HEK293 (cell line): ENCODE results near the gene UBXN6.

ENCODE experiments used
- BCL11B ChIP-seq: fragments of 450-650 bp; formaldehyde crosslinking; IDR thresholded peaks from 2 replicates; pipeline ENCODE4 v1.5.1; 2016; ENCODE audit warnings: low read depth, missing biosample characterization, missing genetic modification characterization
- EGR2 ChIP-seq: fragments of 450-650 bp; formaldehyde crosslinking; IDR thresholded peaks from 2 replicates; pipeline ENCODE4 v1.5.1; 2016; ENCODE audit warnings: low read depth, missing biosample characterization, missing genetic modification characterization
- GLIS2 ChIP-seq: fragments of 450-650 bp; formaldehyde crosslinking; IDR thresholded peaks from 2 replicates; pipeline ENCODE4 v1.5.1; 2016; ENCODE audit warnings: missing biosample characterization, missing genetic modification characterization
- HOXA7 ChIP-seq: sonication (generic); formaldehyde crosslinking; IDR thresholded peaks from 2 replicates; pipeline ENCODE4 v1.8.1; 2022; ENCODE audit warnings: missing genetic modification reagents, borderline replicate concordance
- KLF8 ChIP-seq: fragments of 450-650 bp; formaldehyde crosslinking; IDR thresholded peaks from 2 replicates; pipeline ENCODE4 v1.5.1; 2016; ENCODE audit warnings: missing biosample characterization, missing genetic modification characterization
- REST ChIP-seq: fragments of 450-650 bp; formaldehyde crosslinking; IDR thresholded peaks from 2 replicates; pipeline ENCODE4 v1.5.1; 2016; ENCODE audit warnings: missing biosample characterization, missing genetic modification characterization
- SALL2 ChIP-seq: fragments of 450-650 bp; formaldehyde crosslinking; IDR thresholded peaks from 2 replicates; pipeline ENCODE4 v1.5.0; 2017; ENCODE audit warnings: missing biosample characterization, mild to moderate bottlenecking, missing genetic modification characterization, borderline replicate concordance
- SP2 ChIP-seq: fragments of 450-650 bp; formaldehyde crosslinking; IDR thresholded peaks from 2 replicates; pipeline ENCODE4 v1.5.1; 2016; ENCODE audit warnings: missing biosample characterization, missing genetic modification characterization
- ZBTB1 ChIP-seq: fragments of 450-650 bp; formaldehyde crosslinking; IDR thresholded peaks from 2 replicates; pipeline ENCODE4 v1.5.1; 2016; ENCODE audit warnings: missing biosample characterization, missing genetic modification characterization
- ZBTB11 ChIP-seq: fragments of 450-650 bp; formaldehyde crosslinking; conservative IDR thresholded peaks from 2 replicates; pipeline ENCODE4 v1.5.1; 2016; ENCODE audit warnings: low read depth, missing biosample characterization, missing genetic modification characterization
- ZBTB17 ChIP-seq: fragments of 450-650 bp; formaldehyde crosslinking; IDR thresholded peaks from 2 replicates; pipeline ENCODE4 v1.5.1; 2016; ENCODE audit warnings: missing biosample characterization, missing genetic modification characterization
- ZBTB44 ChIP-seq: fragments of 450-650 bp; IDR thresholded peaks from 2 replicates; pipeline ENCODE4 v1.5.1; 2018; ENCODE audit warnings: missing biosample characterization, mild to moderate bottlenecking, missing genetic modification characterization
- ZFHX2 ChIP-seq: fragments of 450-650 bp; formaldehyde crosslinking; conservative IDR thresholded peaks from 2 replicates; pipeline ENCODE4 v1.5.1; 2016; ENCODE audit warnings: missing biosample characterization, missing genetic modification characterization
- ZIC2 ChIP-seq: fragments of 450-650 bp; formaldehyde crosslinking; IDR thresholded peaks from 2 replicates; pipeline ENCODE4 v1.5.1; 2016; ENCODE audit warnings: missing biosample characterization, missing genetic modification characterization
- ZNF24 ChIP-seq: fragments of 450-650 bp; formaldehyde crosslinking; IDR thresholded peaks from 2 replicates; pipeline ENCODE4 v1.5.1; 2016; ENCODE audit warnings: missing biosample characterization, missing genetic modification characterization
- ZNF274 ChIP-seq, 2 experiments: fragments of 200-500 bp in 1 of 2; fragments of 450-650 bp in 1 of 2; sonication (Bioruptor generic) in 1 of 2; formaldehyde crosslinking in 1 of 2; IDR thresholded peaks; 2 replicates each; pipeline versions ENCODE4 v1.5.1 to v1.6.1; 2014 to 2016; ENCODE audit warnings: borderline replicate concordance in 1 of 2, inconsistent platforms in 1 of 2, low read length in 1 of 2, missing biosample characterization in 1 of 2, missing genetic modification characterization in 1 of 2
- ZNF335 ChIP-seq: fragments of 450-650 bp; formaldehyde crosslinking; conservative IDR thresholded peaks from 2 replicates; pipeline ENCODE4 v1.5.1; 2016; ENCODE audit warnings: missing biosample characterization, missing genetic modification characterization
- ZNF423 ChIP-seq: fragments of 450-650 bp; formaldehyde crosslinking; IDR thresholded peaks from 2 replicates; pipeline ENCODE4 v1.5.1; 2016; ENCODE audit warnings: missing biosample characterization, missing genetic modification characterization
- ZNF580 ChIP-seq: fragments of 450-650 bp; formaldehyde crosslinking; IDR thresholded peaks from 2 replicates; pipeline ENCODE4 v1.5.1; 2016; ENCODE audit warnings: missing biosample characterization, missing genetic modification characterization
- ZNF585B ChIP-seq: fragments of 450-650 bp; formaldehyde crosslinking; IDR thresholded peaks from 2 replicates; pipeline ENCODE4 v1.5.1; 2016; ENCODE audit warnings: missing biosample characterization, missing genetic modification characterization
- ZNF777 ChIP-seq: fragments of 450-650 bp; formaldehyde crosslinking; IDR thresholded peaks from 2 replicates; pipeline ENCODE4 v1.5.1; 2017; ENCODE audit warnings: missing biosample characterization, missing genetic modification characterization, borderline replicate concordance
- TF ChIP-seq, protein P1 (sequence below): fragments of 450-650 bp; formaldehyde crosslinking; IDR thresholded peaks from 2 replicates; pipeline ENCODE4 v1.5.1; 2016; ENCODE audit warnings: missing biosample characterization, missing genetic modification characterization, low read depth
- TF ChIP-seq, protein P2 (sequence below): fragments of 450-650 bp; formaldehyde crosslinking; optimal IDR thresholded peaks from 2 replicates; pipeline ENCODE3; 2016; ENCODE audit warnings: missing biosample characterization, mild to moderate bottlenecking, missing genetic modification characterization
- TF ChIP-seq, protein P3 (sequence below): fragments of 450-650 bp; formaldehyde crosslinking; IDR thresholded peaks from 2 replicates; pipeline ENCODE4 v1.5.1; 2017; ENCODE audit warnings: missing biosample characterization, missing genetic modification characterization

UBXN6 gene

GRCh38 chr19:4400135-4400936 is 57.3 kb downstream of the UBXN6 start, which contains the start of gene SH3GL1 (continued):
- TF ChIP-seq ZNF777 (tag by site-specific recombination): 0 out of 2 replicates have a peak, but pooled peaks have one; percentile 15
- TF ChIP-seq SP2: peak; percentile 40
- 0 out of 2 replicates have a peak, but pooled peaks have one; percentile 14 for TF ChIP-seq ZIC2
- peak; percentile 28 for TF ChIP-seq ZNF335 (tag by site-specific recombination)
- 0 out of 2 replicates have a peak, but pooled peaks have one; percentile 14 for TF ChIP-seq EGR2 (tag by site-specific recombination)
- TF ChIP-seq ZNF580: peak; percentile 53; the same call in 1 of the 2 replicates
- TF ChIP-seq ZBTB11 (tag by site-specific recombination): peak; percentile 41; the same call in 1 of the 2 replicates
- TF ChIP-seq HOXA7 (CRISPR knock-in tag): no peak
- TF ChIP-seq ZBTB1 (tag by site-specific recombination): no peak
- TF ChIP-seq ZNF585B (tag by site-specific recombination): no peak
- no peak for TF ChIP-seq ZNF274 (IDR thresholded peaks at IDR 0.05; ENCODE audit: low read length)
- no peak for TF ChIP-seq ZNF274 (tag by site-specific recombination; IDR thresholded peaks at IDR 0.05; ENCODE audit: borderline replicate concordance)
- TF ChIP-seq ZNF24 (tag by site-specific recombination): peak; percentile 80; the same call in 1 of the 2 replicates
- TF ChIP-seq ZNF423 (tag by site-specific recombination): no peak
- TF ChIP-seq BCL11B (tag by site-specific recombination): 0 out of 2 replicates have a peak, but pooled peaks have one; percentile 51
- peak; percentile 35 for TF ChIP-seq GLIS2 (tag by site-specific recombination)
- 0 out of 2 replicates have a peak, but pooled peaks have one; percentile 10 for TF ChIP-seq REST (tag by site-specific recombination)
- TF ChIP-seq, protein P1, sequence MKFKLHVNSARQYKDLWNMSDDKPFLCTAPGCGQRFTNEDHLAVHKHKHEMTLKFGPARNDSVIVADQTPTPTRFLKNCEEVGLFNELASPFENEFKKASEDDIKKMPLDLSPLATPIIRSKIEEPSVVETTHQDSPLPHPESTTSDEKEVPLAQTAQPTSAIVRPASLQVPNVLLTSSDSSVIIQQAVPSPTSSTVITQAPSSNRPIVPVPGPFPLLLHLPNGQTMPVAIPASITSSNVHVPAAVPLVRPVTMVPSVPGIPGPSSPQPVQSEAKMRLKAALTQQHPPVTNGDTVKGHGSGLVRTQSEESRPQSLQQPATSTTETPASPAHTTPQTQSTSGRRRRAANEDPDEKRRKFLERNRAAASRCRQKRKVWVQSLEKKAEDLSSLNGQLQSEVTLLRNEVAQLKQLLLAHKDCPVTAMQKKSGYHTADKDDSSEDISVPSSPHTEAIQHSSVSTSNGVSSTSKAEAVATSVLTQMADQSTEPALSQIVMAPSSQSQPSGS (tag by site-specific recombination): no peak
- TF ChIP-seq ZBTB44 (tag by site-specific recombination): peak; percentile 78
- TF ChIP-seq, protein P2, sequence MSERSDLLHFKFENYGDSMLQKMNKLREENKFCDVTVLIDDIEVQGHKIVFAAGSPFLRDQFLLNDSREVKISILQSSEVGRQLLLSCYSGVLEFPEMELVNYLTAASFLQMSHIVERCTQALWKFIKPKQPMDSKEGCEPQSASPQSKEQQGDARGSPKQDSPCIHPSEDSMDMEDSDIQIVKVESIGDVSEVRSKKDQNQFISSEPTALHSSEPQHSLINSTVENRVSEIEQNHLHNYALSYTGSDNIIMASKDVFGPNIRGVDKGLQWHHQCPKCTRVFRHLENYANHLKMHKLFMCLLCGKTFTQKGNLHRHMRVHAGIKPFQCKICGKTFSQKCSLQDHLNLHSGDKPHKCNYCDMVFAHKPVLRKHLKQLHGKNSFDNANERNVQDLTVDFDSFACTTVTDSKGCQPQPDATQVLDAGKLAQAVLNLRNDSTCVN (tag by site-specific recombination): peak; percentile 78
- TF ChIP-seq ZFHX2: peak; percentile 30; the same call in 1 of the 2 replicates
- TF ChIP-seq, protein P3, sequence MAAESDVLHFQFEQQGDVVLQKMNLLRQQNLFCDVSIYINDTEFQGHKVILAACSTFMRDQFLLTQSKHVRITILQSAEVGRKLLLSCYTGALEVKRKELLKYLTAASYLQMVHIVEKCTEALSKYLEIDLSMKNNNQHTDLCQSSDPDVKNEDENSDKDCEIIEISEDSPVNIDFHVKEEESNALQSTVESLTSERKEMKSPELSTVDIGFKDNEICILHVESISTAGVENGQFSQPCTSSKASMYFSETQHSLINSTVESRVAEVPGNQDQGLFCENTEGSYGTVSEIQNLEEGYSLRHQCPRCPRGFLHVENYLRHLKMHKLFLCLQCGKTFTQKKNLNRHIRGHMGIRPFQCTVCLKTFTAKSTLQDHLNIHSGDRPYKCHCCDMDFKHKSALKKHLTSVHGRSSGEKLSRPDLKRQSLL (tag by site-specific recombination): peak; percentile 37
- no peak for TF ChIP-seq ZBTB17 (tag by site-specific recombination)
- peak; percentile 88 for TF ChIP-seq KLF8 (tag by site-specific recombination)
- TF ChIP-seq SALL2 (tag by site-specific recombination): no peak
